Measurements from ENCODE around the gene BRD3OS. TPM values are rescaled to one million over a fixed set of nuclear protein-coding genes. Genes with fewer than 3 reads are reported as not detected.

The BRD3OS gene
- total RNA-seq, 1 donor, result 14.3 TPM

DNA sequence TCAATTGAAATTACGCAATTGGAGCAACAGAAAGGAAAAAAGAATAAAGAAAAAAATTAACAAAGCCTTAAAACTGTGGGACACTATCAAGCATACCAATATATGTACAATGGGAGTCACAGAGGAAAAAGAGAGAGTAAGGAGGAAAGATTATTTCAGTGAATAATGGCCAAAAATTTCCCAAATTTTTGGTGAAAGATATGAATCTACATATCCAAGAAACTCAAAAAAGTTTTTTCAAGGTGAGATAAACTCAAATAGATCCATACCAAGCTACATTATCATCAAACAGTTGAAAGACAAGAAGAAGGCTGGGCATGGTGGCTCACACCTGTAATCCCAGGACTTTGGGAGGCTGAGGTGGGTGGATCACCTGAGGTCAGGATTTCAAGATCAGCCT is 51.4 kb downstream of the BRD3OS start:
- no peak for DNase-seq (ENCODE audit: low read depth in 2 of 3, low spot score in 2 of 3)

Other genes starting within 250 kb of the BRD3OS start
- 2.2 TPM for gene VAV2, start 33.2 kb upstream of the BRD3OS start, total RNA-seq
- 24.0 TPM for gene BRD3, start 42.5 kb downstream of the BRD3OS start, total RNA-seq
- gene WDR5, start 110.6 kb downstream of the BRD3OS start, total RNA-seq, result 22.9 TPM
- gene RNU6ATAC, start 139.1 kb downstream of the BRD3OS start, total RNA-seq, result not detected